Neural cell (in vitro differentiated cells): ENCODE data around the gene MMP28.

Source experiments
- CTCF ChIP-seq: fragments of 450-650 bp; IDR thresholded peaks from 2 replicates; pipeline ENCODE4 v1.5.1; 2014; ENCODE audit warnings: antibody characterized with exemption, mild to moderate bottlenecking, moderate library complexity; ENCODE audit not compliant: poor library complexity, severe bottlenecking
- EZH2 ChIP-seq: fragments of 200-600, 300-800 bp; shearing (Covaris generic), sonication (generic); IDR thresholded peaks from 2 replicates; pipeline ENCODE4 v1.6.1; 2014; ENCODE audit warnings: antibody characterized with exemption, low read length, borderline replicate concordance, mild to moderate bottlenecking; ENCODE audit not compliant: insufficient read depth, poor library complexity, severe bottlenecking
- POLR2AphosphoS5 ChIP-seq: IDR thresholded peaks from 2 replicates; pipeline ENCODE4 v1.6.1; 2012

GRCh38 chr17:35760587-35760986 lies 34.9 kb downstream of the MMP28 start, which contains the start of gene C17orf50:
- TF ChIP-seq POLR2AphosphoS5 (no peak), CTCF (no peak), EZH2 (no peak)
